K562 (cell line): ENCODE measurements around the gene ZWINT. TPM values are rescaled to one million over a fixed set of nuclear protein-coding genes. Genes with fewer than 3 reads are reported as not detected.

Experiments used
- BMI1 ChIP-seq: fragments of 150-350 bp; IDR thresholded peaks from 2 replicates; pipeline ENCODE4 v1.6.1; 2014; ENCODE audit warnings: low read length
- ESRRB ChIP-seq: fragments of 250-450 bp; sonication (Bioruptor Pico); IDR thresholded peaks from 2 replicates; pipeline ENCODE4 v1.5.0; 2020; ENCODE audit warnings: mild to moderate bottlenecking, moderate library complexity, borderline replicate concordance
- NR2C2 ChIP-seq, 2 experiments: fragments of 200-800 bp in 1 of 2; sonication (Bioruptor generic) in 1 of 2; sonication (generic) in 1 of 2; formaldehyde crosslinking in 1 of 2; IDR thresholded peaks; 2 replicates each; pipeline versions ENCODE4 v1.6.1 to v1.8.0; 2016 to 2022; ENCODE audit warnings: mild to moderate bottlenecking in 1 of 2, missing compliant biosample characterization in 1 of 2, missing genetic modification characterization in 1 of 2, missing genetic modification reagents in 1 of 2
- RBBP5 ChIP-seq: fragments of 200-600 bp; sonication (generic); IDR thresholded peaks from 2 replicates; pipeline ENCODE4 v1.6.1; 2012; ENCODE audit warnings: borderline replicate concordance, mild to moderate bottlenecking, low read length, control low read depth, inconsistent platforms; ENCODE audit not compliant: insufficient read depth, poor library complexity, severe bottlenecking
- ZNF395 ChIP-seq: fragments of 200-800 bp; sonication (Bioruptor generic); IDR thresholded peaks from 2 replicates; pipeline ENCODE4 v1.6.1; 2017; ENCODE audit warnings: missing genetic modification characterization, missing compliant biosample characterization
- polyA plus RNA-seq, 8 experiments: library from polyadenylated mRNA; depleted of rRNA in 4 of 8; stranded (reverse) in 5 of 8; unstranded in 3 of 8; fragments of >200 nt; fragmentation: Nextera tagmentation in 2 of 8; fragmentation: Illumina TruSeq in 1 of 8; extraction: Ambion mirVana in 2 of 8; extraction: Trizol in 1 of 8; gene quantifications; 2 replicates each; pipeline versions ENCODE4 v1.2.1 to v1.2.3, GENCODE V29; 2011 to 2014; ENCODE audit warnings: inconsistent platforms in 1 of 8, missing spikeins in 1 of 8
- total RNA-seq, 7 experiments: library from RNA; depleted of rRNA in 6 of 7; stranded (reverse); fragments of >200 nt in 6 of 7; fragmentation: Illumina TruSeq in 2 of 7; extraction: Trizol in 2 of 7; gene quantifications; 2 replicates each; pipeline versions ENCODE4 v1.2.1 to v1.2.3, GENCODE V29; 2011 to 2021; ENCODE audit warnings: low replicate concordance in 1 of 7
- TF ChIP-seq, protein P1 (sequence below), 2 experiments: fragments of 450-650 bp; formaldehyde crosslinking in 1 of 2; IDR thresholded peaks; 2 replicates each; pipeline versions ENCODE4 v1.4.0 to v1.6.1; 2014 to 2020; ENCODE audit warnings: mild to moderate bottlenecking in 2 of 2, borderline replicate concordance in 1 of 2, low read depth in 1 of 2

The ZWINT gene
- total and polyA plus RNA-seq, 9 of the 15 experiments (the other 6 are each of a cell fraction or from before 2014, with no cell fraction given): 122 to 245 (median 160) TPM

- TF ChIP-seq, protein P1, sequence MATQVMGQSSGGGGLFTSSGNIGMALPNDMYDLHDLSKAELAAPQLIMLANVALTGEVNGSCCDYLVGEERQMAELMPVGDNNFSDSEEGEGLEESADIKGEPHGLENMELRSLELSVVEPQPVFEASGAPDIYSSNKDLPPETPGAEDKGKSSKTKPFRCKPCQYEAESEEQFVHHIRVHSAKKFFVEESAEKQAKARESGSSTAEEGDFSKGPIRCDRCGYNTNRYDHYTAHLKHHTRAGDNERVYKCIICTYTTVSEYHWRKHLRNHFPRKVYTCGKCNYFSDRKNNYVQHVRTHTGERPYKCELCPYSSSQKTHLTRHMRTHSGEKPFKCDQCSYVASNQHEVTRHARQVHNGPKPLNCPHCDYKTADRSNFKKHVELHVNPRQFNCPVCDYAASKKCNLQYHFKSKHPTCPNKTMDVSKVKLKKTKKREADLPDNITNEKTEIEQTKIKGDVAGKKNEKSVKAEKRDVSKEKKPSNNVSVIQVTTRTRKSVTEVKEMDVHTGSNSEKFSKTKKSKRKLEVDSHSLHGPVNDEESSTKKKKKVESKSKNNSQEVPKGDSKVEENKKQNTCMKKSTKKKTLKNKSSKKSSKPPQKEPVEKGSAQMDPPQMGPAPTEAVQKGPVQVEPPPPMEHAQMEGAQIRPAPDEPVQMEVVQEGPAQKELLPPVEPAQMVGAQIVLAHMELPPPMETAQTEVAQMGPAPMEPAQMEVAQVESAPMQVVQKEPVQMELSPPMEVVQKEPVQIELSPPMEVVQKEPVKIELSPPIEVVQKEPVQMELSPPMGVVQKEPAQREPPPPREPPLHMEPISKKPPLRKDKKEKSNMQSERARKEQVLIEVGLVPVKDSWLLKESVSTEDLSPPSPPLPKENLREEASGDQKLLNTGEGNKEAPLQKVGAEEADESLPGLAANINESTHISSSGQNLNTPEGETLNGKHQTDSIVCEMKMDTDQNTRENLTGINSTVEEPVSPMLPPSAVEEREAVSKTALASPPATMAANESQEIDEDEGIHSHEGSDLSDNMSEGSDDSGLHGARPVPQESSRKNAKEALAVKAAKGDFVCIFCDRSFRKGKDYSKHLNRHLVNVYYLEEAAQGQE (IDR thresholded peaks at IDR 0.05; ENCODE audit: borderline replicate concordance): no peak
- TF ChIP-seq, protein P1 (CRISPR knock-in tag; IDR thresholded peaks at IDR 0.05; ENCODE audit: low read depth): no peak
- no peak for TF ChIP-seq RBBP5
- no peak for TF ChIP-seq NR2C2 (CRISPR knock-in tag; IDR thresholded peaks at IDR 0.05)
- no peak for TF ChIP-seq NR2C2 (tag; IDR thresholded peaks at IDR 0.05)
- TF ChIP-seq ZNF395 (CRISPR knock-in tag): no peak
- no peak for TF ChIP-seq ESRRB (CRISPR knock-in tag)
- no peak for TF ChIP-seq BMI1
Measured at GRCh38 chr10:56360967-56361612, at the start of gene ZWINT (continued).
